Smooth muscle cell (in vitro differentiated cells): ENCODE measurements around the gene ARMC12. TPM values are rescaled to one million over a fixed set of nuclear protein-coding genes. Genes with fewer than 3 reads are reported as not detected.
"Not testable (repeated sequence)": the region's sequence is repeated elsewhere in the genome, so short reads cannot be mapped to it uniquely, and the experiment has no call there.

Source experiments
- DNase-seq: peaks from one replicate; lab custom pipeline; 2025; ENCODE audit not compliant: unreplicated experiment; lab: John Stamatoyannopoulos, UW
- H2AFZ ChIP-seq: fragments of 200-600 bp; sonication (generic); 2 replicates; pipeline ENCODE4 v1.6.0; 2016; ENCODE audit warnings: antibody characterized with exemption, low read depth, mild to moderate bottlenecking
- H3F3A ChIP-seq: fragments of 200-600 bp; sonication (generic); 2 replicates; pipeline ENCODE4 v1.6.0; 2017; ENCODE audit warnings: antibody characterized with exemption, low read depth
- H3K27ac ChIP-seq: fragments of 200-600 bp; sonication (generic); 2 replicates; pipeline ENCODE4 v1.5.1; 2016; ENCODE audit warnings: low read depth, mild to moderate bottlenecking
- H3K27me3 ChIP-seq: fragments of 200-600 bp; sonication (generic); 2 replicates; pipeline ENCODE4 v1.6.1; 2016; ENCODE audit warnings: low read depth, mild to moderate bottlenecking
- H3K36me3 ChIP-seq: fragments of 200-600 bp; sonication (generic); 2 replicates; pipeline ENCODE4 v1.5.1; 2016; ENCODE audit warnings: low read depth
- H3K4me1 ChIP-seq: fragments of 200-600 bp; sonication (generic); 2 replicates; pipeline ENCODE4 v1.5.1; 2016; ENCODE audit warnings: low read depth
- H3K4me2 ChIP-seq: fragments of 200-600 bp; sonication (generic); 2 replicates; pipeline ENCODE4 v1.6.0; 2016; ENCODE audit warnings: mild to moderate bottlenecking
- H3K4me3 ChIP-seq: fragments of 200-600 bp; sonication (generic); 2 replicates; pipeline ENCODE4 v1.5.1; 2016; ENCODE audit warnings: mild to moderate bottlenecking
- H3K79me2 ChIP-seq: fragments of 200-600 bp; sonication (generic); 2 replicates; pipeline ENCODE4 v1.6.0; 2016; ENCODE audit warnings: low read depth, mild to moderate bottlenecking
- H3K9ac ChIP-seq: fragments of 200-600 bp; sonication (generic); 2 replicates; pipeline ENCODE4 v1.6.0; 2016; ENCODE audit warnings: low read depth
- H3K9me3 ChIP-seq: fragments of 200-600 bp; sonication (generic); replicated peaks from 2 replicates; pipeline ENCODE4 v1.5.1; 2016; ENCODE audit warnings: low read depth
- H4K20me1 ChIP-seq: fragments of 200-600 bp; sonication (generic); 2 replicates; pipeline ENCODE4 v1.6.0; 2016; ENCODE audit warnings: low read depth
- WGBS: methylation state at CpG from one replicate; pipeline ENCODE4 v1.1.7; 2016; ENCODE audit warnings: low lambda C conversion rate; 5-methylcytosine and 5-hydroxymethylcytosine counted together
- polyA plus RNA-seq: library from polyadenylated mRNA; unstranded; fragments of >200 nt; fragmentation: Nextera tagmentation; extraction: Ambion mirVana; gene quantifications from 2 replicates; pipeline ENCODE4 v1.2.1, GENCODE V29; 2016
- total RNA-seq: library from RNA; depleted of rRNA; stranded (reverse); fragments of >200 nt; gene quantifications from 2 replicates; pipeline ENCODE4 v1.2.3, GENCODE V29; 2014
- TF ChIP-seq, protein P1 (sequence below): fragments of 200-600 bp; sonication (generic); IDR thresholded peaks from 2 replicates; pipeline ENCODE4 v1.5.1; 2017; ENCODE audit warnings: borderline replicate concordance, mild to moderate bottlenecking, antibody characterized with exemption; ENCODE audit not compliant: insufficient read depth, poor library complexity, severe bottlenecking

ARMC12 gene
- total and polyA plus RNA-seq, 2 experiments from 2014 or later: 3.5 TPM; not detected in 1

DNA sequence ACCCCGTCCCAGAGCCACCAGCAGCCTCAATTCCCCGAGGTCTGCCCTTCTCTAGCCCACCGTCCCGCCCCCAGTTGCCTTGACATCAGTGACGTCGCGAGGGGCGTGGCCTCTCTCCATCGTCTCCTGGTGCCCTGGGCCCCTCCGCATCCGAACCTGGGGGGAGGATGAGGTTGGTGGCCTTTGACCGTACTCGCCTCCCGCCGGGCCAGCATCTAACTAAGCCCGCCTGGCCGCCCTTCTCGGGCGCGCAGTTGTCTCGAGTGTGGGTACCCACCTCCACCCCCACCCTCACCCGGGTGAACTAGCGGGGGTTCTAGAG, 5.5 kb upstream of the ARMC12 start:
- Histone ChIP-seq H3K9me3 (no peaks in the 10 kb centered on the region), H3K4me3 (peak overlapping the region; percentile 92), H3K27me3 (no peaks in the 10 kb centered on the region), H3K27ac (peak overlapping the region; percentile 70), H3K4me1 (peaks cover 24% of the 10 kb centered on the region), H3K4me2 (peak overlapping the region; percentile 99), H3F3A (no peaks in the 10 kb centered on the region), H3K36me3 (no peaks in the 10 kb centered on the region), H3K9ac (peak overlapping the region; percentile 80), H3K79me2 (no peaks in the 10 kb centered on the region), H4K20me1 (no peaks in the 10 kb centered on the region), H2AFZ (peak overlapping the region; percentile 97)
- DNase-seq: peak; percentile 78
- 2% methylated on average over 17 of the region's 23 CpGs for WGBS
- TF ChIP-seq, protein P1, sequence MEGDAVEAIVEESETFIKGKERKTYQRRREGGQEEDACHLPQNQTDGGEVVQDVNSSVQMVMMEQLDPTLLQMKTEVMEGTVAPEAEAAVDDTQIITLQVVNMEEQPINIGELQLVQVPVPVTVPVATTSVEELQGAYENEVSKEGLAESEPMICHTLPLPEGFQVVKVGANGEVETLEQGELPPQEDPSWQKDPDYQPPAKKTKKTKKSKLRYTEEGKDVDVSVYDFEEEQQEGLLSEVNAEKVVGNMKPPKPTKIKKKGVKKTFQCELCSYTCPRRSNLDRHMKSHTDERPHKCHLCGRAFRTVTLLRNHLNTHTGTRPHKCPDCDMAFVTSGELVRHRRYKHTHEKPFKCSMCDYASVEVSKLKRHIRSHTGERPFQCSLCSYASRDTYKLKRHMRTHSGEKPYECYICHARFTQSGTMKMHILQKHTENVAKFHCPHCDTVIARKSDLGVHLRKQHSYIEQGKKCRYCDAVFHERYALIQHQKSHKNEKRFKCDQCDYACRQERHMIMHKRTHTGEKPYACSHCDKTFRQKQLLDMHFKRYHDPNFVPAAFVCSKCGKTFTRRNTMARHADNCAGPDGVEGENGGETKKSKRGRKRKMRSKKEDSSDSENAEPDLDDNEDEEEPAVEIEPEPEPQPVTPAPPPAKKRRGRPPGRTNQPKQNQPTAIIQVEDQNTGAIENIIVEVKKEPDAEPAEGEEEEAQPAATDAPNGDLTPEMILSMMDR: no peak

DNA sequence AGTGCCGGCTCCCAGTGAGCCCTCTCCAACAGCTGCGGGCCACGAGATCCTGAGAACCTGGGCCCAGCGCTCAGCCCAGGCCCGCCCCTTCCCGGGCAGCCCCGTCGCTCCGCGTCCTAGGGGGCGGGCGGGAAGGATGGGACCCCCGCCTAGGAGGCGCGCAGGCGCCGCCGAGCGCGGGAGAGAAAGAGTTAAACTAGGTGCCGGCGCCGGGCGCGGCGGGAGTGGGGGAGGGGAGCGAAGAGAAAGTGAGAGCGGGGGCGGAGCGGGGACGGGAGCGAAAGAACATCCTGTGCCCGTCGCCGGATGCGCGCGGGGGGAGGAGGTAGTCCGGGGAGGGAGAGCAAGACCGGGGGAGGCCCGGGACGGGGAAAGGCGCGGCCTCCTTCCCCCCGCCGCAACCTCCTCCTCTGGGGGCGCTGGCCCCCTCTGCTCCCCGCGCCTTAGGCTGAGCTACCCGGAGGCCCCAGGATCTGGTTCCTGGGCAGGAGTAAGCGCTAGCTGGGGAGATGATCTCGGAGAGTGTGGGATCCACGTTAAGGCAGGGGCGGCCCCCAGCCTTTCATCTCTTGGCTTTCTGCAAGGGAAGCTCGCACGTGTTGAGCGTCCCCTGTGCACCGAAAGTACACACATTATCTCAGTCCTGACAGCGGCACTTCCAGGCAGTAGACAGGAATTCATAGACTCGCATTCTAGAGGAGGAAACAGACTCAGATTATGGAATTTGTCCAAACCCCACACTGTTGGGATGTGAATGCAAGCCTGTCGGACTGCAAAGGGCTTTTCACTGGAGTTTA, 4.9 kb upstream of the ARMC12 start:
- Histone ChIP-seq H4K20me1 (no peaks in the 10 kb centered on the region), H3K79me2 (no peaks in the 10 kb centered on the region), H3K4me3 (peak overlapping the region; percentile 92), H3F3A (no peaks in the 10 kb centered on the region), H3K27me3 (no peaks in the 10 kb centered on the region), H3K9ac (peak overlapping the region; percentile 80), H3K4me1 (peaks cover 19% of the 10 kb centered on the region), H3K9me3 (no peaks in the 10 kb centered on the region), H2AFZ (peak overlapping the region; percentile 97), H3K4me2 (peak overlapping the region; percentile 99), H3K36me3 (no peaks in the 10 kb centered on the region), H3K27ac (peak overlapping the region; percentile 70)
- DNase-seq: peak; percentile 71
- TF ChIP-seq, protein P1: no peak
- 1% methylated on average over 17 of the region's 61 CpGs for WGBS

DNA sequence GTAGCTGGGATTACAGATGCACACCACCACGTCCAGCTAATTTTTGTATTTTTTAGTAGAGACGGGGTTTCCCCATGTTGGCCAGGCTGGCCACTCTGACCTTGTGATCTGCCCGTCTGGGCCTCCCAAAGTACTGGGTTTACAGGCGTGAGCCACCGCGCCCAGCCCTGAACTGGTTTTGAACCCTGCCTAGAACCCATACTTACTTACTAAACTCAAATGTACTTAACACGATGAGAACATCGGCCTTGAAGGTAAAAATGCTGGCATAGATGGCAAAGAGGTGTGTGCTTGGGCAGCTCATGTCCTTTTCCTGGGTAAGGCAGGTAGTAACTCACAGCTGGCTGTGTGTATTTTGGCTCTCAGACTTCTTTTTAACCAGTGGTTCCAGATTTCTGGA, 3.2 kb upstream of the ARMC12 start:
- DNase-seq: no peak
- H3K27me3 ChIP-seq: no peaks in the 10 kb centered on the region
- no peak overlapping the region for H3K9ac ChIP-seq
- no peaks in the 10 kb centered on the region for H3F3A ChIP-seq
- H3K4me3 ChIP-seq: no peak overlapping the region
- WGBS: 94% methylated on average over 8 of the region's 8 CpGs
- TF ChIP-seq, protein P1: no peak
- no peaks in the 10 kb centered on the region for H4K20me1 ChIP-seq
- no peaks in the 10 kb centered on the region for H3K79me2 ChIP-seq
- H3K9me3 ChIP-seq: no peaks in the 10 kb centered on the region
- H3K4me2 ChIP-seq: no peak overlapping the region
- peaks cover 19% of the 10 kb centered on the region for H3K4me1 ChIP-seq
- H2AFZ ChIP-seq: no peak overlapping the region
- H3K36me3 ChIP-seq: no peaks in the 10 kb centered on the region
- no peak overlapping the region for H3K27ac ChIP-seq

DNA sequence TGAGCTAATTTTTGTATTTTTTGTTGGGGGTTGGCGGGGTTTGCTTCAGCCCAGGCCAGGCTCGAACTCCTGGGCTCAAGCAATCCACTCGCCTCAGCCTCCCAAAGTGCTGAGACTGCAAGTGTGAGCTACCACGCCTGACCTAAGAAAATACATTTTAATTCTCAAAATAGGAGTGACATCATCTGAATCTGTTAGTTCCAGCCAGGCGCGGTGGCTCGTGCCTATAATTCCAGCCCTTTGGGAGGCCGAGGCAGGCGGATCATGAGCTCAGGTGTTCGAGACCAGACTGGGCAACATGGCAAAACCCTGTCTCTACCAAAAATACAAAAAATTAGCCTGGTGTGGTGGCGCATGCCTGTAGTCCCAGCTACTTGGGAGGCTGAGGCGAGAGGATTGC, 2.5 kb upstream of the ARMC12 start:
- not testable (repeated sequence) for H3K9me3 ChIP-seq, DNase-seq, H3F3A ChIP-seq, H2AFZ ChIP-seq, H3K9ac ChIP-seq, H3K36me3 ChIP-seq, H3K27ac ChIP-seq, H4K20me1 ChIP-seq, H3K27me3 ChIP-seq, H3K4me3 ChIP-seq, H3K4me2 ChIP-seq, H3K79me2 ChIP-seq
- WGBS: 92% methylated on average over 12 of the region's 12 CpGs
- peaks cover 26% of the 10 kb centered on the region for H3K4me1 ChIP-seq
